Upper lobe of left lung (tissue), 6 donors: ENCODE measurements around the gene CNDP2. TPM values are rescaled to one million over a fixed set of nuclear protein-coding genes. Genes with fewer than 3 reads are reported as not detected.

Experiments used
- ATAC-seq, 2 donors: fragments of 200-7000 bp; cut with Tn5 transposase; one replicate each; pipeline ENCODE4 v1.9.1; 2022; ENCODE audit warnings: mild to moderate bottlenecking in 2 of 2, moderate library complexity in 2 of 2; ENCODE audit not compliant: low FRiP score in 2 of 2
- DNase-seq, 2 donors: peaks; one replicate each; pipeline ENCODE4 v3.0.0-alpha.2; 2019 to 2020
- H3K27ac ChIP-seq, 4 donors: fragments of 200-600 bp; sonication (generic); one replicate each; pipeline ENCODE4 v1.5.1; 2016 to 2019
- H3K27me3 ChIP-seq, 4 donors: fragments of 200-600 bp; sonication (generic); one replicate each; pipeline ENCODE4 v1.5.1; 2017 to 2019
- H3K36me3 ChIP-seq, 4 donors: fragments of 200-600 bp; sonication (generic); one replicate each; pipeline ENCODE4 v1.5.1; 2016 to 2019
- H3K4me1 ChIP-seq, 4 donors: fragments of 200-600 bp; sonication (generic); one replicate each; pipeline ENCODE4 v1.5.1; 2018 to 2019
- H3K4me3 ChIP-seq, 4 donors: fragments of 200-600 bp; sonication (generic); one replicate each; pipeline ENCODE4 v1.5.1; 2017 to 2019; ENCODE audit warnings: mild to moderate bottlenecking in 2 of 4, moderate library complexity in 1 of 4
- H3K9me3 ChIP-seq, 4 donors: fragments of 200-600 bp; sonication (generic); one replicate each; pipeline ENCODE4 v1.5.1; 2018 to 2019
- CTCF ChIP-seq, 6 experiments: fragments of 450-650 bp in 4 of 6; fragments of 200-600 bp in 2 of 6; sonication (generic) in 2 of 6; IDR thresholded peaks; one replicate each; pipeline ENCODE4 v1.5.1; 2016 to 2019; ENCODE audit warnings: antibody characterized with exemption in 6 of 6
- EP300 ChIP-seq, 4 donors: sonication (generic); formaldehyde crosslinking; IDR thresholded peaks; one replicate each; pipeline ENCODE4 v1.5.1; 2017; ENCODE audit warnings: antibody characterized with exemption in 4 of 4, control low read depth in 2 of 4
- POLR2A ChIP-seq, 4 donors: fragments of 450-650 bp; IDR thresholded peaks; one replicate each; pipeline ENCODE4 v1.5.1; 2016 to 2017; ENCODE audit warnings: antibody characterized with exemption in 4 of 4, mild to moderate bottlenecking in 2 of 4
- POLR2AphosphoS5 ChIP-seq, 2 donors: sonication (generic); formaldehyde crosslinking; IDR thresholded peaks; one replicate each; pipeline ENCODE4 v1.5.1; 2017; ENCODE audit warnings: antibody characterized with exemption in 2 of 2
- WGBS, 2 donors: methylation state at CpG; one replicate each; pipeline ENCODE4 v1.1.5; 2017 to 2018; 5-methylcytosine and 5-hydroxymethylcytosine counted together
- total RNA-seq, 6 donors: library from RNA; depleted of rRNA in 4 of 6; stranded (reverse); fragments of >200 nt in 4 of 6; gene quantifications; one replicate each; pipeline versions ENCODE4 v1.1.0 to v1.2.1, GENCODE V29; 2016 to 2021
- donor health status: DM: no; HTN: no; CAD: no; lungs with moderate emphysema.
- donor health status: DM: no; HTN: yes; CAD: no; lungs with severe emphysema.

The CNDP2 gene
- total RNA-seq, 6 donors from 2014 or later: 147 to 279 (median 196) TPM

DNA sequence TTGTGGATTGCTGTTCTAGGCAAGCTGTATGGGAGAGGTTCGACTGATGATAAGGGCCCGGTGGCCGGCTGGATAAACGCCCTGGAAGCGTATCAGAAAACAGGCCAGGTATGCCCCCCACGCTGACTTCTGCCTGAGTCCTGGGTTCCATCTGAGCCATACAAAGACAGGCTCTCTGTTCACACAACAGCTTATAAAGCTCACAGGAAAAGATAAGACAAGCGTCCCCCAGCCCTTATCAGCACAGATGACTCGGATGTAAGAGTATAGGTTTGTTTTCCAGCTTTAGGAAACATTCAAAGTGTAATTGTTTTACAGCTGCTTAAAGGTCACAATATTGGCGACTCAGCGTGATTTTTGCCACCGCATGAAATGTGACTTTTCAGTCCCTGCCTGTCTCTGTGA is 12.7 kb downstream of the CNDP2 start:
- Histone ChIP-seq H3K27ac (no peak overlapping the region), H3K36me3 (peaks cover 57 to 100% (median 89%) of the 10 kb centered on the region in 4 donors), H3K27me3 (no peaks in the 10 kb centered on the region), H3K4me1 (no peaks in the 10 kb centered on the region), H3K9me3 (no peaks in the 10 kb centered on the region), H3K4me3 (no peak overlapping the region)
- ATAC-seq (no peak), DNase-seq (no peak)
- 90 to 94% methylated on average over 11 of the region's 11 CpGs for WGBS, 2 donors
- TF ChIP-seq CTCF (IDR thresholded peaks at IDR 0.05): no peak
- no peak for TF ChIP-seq POLR2AphosphoS5 (IDR thresholded peaks at IDR 0.05)
- TF ChIP-seq POLR2A (IDR thresholded peaks at IDR 0.05): no peak
- TF ChIP-seq EP300 (IDR thresholded peaks at IDR 0.05): no peak

GRCh38 chr18:74509856-74510769 is 13.9 kb downstream of the CNDP2 start:
- H3K9me3 ChIP-seq: no peaks in the 10 kb centered on the region
- H3K4me1 ChIP-seq: no peaks in the 10 kb centered on the region
- H3K36me3 ChIP-seq: peaks cover 50 to 100% (median 88%) of the 10 kb centered on the region in 4 donors
- H3K27ac ChIP-seq: no peak overlapping the region
- no peak for ATAC-seq
- H3K27me3 ChIP-seq: no peaks in the 10 kb centered on the region
- DNase-seq: peak in 1 of 2 donors; percentile 68
- WGBS, 2 donors: 92 to 93% methylated on average over 22 to 29 of the region's 29 CpGs
- TF ChIP-seq POLR2AphosphoS5 (IDR thresholded peaks at IDR 0.05): no peak
- no peak for TF ChIP-seq POLR2A (IDR thresholded peaks at IDR 0.05)
- TF ChIP-seq CTCF (IDR thresholded peaks at IDR 0.05): no peak
- no peak for TF ChIP-seq EP300 (IDR thresholded peaks at IDR 0.05)
- H3K4me3 ChIP-seq: no peak overlapping the region

- H3K27me3 ChIP-seq: no peaks in the 10 kb centered on the region
- DNase-seq: no peak
- H3K36me3 ChIP-seq: peaks cover 54 to 100% (median 90%) of the 10 kb centered on the region in 4 donors
- no peaks in the 10 kb centered on the region for H3K4me1 ChIP-seq
- H3K9me3 ChIP-seq: no peaks in the 10 kb centered on the region
- WGBS, 2 donors: 92 to 95% methylated on average over 10 to 12 of the region's 12 CpGs
- TF ChIP-seq CTCF (IDR thresholded peaks at IDR 0.05): no peak
- TF ChIP-seq POLR2AphosphoS5 (IDR thresholded peaks at IDR 0.05): no peak
- no peak for TF ChIP-seq POLR2A (IDR thresholded peaks at IDR 0.05)
- no peak for TF ChIP-seq EP300 (IDR thresholded peaks at IDR 0.05)
- H3K27ac ChIP-seq: no peak overlapping the region
- no peak overlapping the region for H3K4me3 ChIP-seq
- no peak for ATAC-seq
Measured at GRCh38 chr18:74510770-74511095, 14.6 kb downstream of the CNDP2 start.

- Histone ChIP-seq H3K27me3 (no peaks in the 10 kb centered on the region), H3K9me3 (no peaks in the 10 kb centered on the region), H3K27ac (no peak overlapping the region), H3K4me3 (no peak overlapping the region), H3K36me3 (peaks cover 59 to 100% (median 90%) of the 10 kb centered on the region in 4 donors), H3K4me1 (no peaks in the 10 kb centered on the region)
- ATAC-seq (no peak), DNase-seq (no peak)
- WGBS, 2 donors: 94 to 97% methylated on average over 2 to 7 of the region's 7 CpGs
- TF ChIP-seq EP300 (IDR thresholded peaks at IDR 0.05) (no peak), CTCF (IDR thresholded peaks at IDR 0.05) (no peak), POLR2A (IDR thresholded peaks at IDR 0.05) (no peak), POLR2AphosphoS5 (IDR thresholded peaks at IDR 0.05) (no peak)
Measured at GRCh38 chr18:74511823-74512222, 15.7 kb downstream of the CNDP2 start.
